Adrenal gland (tissue), 5 donors: Measurements from ENCODE around the gene DOK1.

Experiments used
- CTCF ChIP-seq, 6 experiments: fragments of 450-650 bp in 4 of 6; fragments of 200-600 bp in 2 of 6; sonication (generic) in 1 of 6; IDR thresholded peaks; 1 replicate in 5 of 6; 2 replicates in 1 of 6; pipeline versions ENCODE4 v1.5.1 to v1.8.0; 2016 to 2021; ENCODE audit warnings: antibody characterized with exemption in 6 of 6, mild to moderate bottlenecking in 2 of 6, moderate library complexity in 1 of 6
- POLR2A ChIP-seq, 2 donors: fragments of 450-650 bp; IDR thresholded peaks; one replicate each; pipeline ENCODE4 v1.6.1; 2017; ENCODE audit warnings: antibody characterized with exemption in 2 of 2, mild to moderate bottlenecking in 2 of 2, moderate library complexity in 1 of 2
- donor health status: DM: no; HTN: no; CAD: no.

- TF ChIP-seq CTCF (IDR thresholded peaks at IDR 0.05) (no peak), POLR2A (IDR thresholded peaks at IDR 0.05) (no peak)
Observed at GRCh38 chr2:74510272-74510671, 44.2 kb upstream of the DOK1 start.
